Endothelial cell of umbilical vein (primary cell): ENCODE measurements around the gene EPB41L3. TPM values are rescaled to one million over a fixed set of nuclear protein-coding genes. Genes with fewer than 3 reads are reported as not detected.

ENCODE experiments used
- BruUV-seq: library from RNA; stranded (reverse); fragments of 400-500 nt; replicated peaks from 2 replicates; lab custom pipeline; 2021; lab: Mats Ljungman, UMichigan
- CTCF ChIA-PET: fragments of 300-600, 350-600 bp; sonication (Branson Sonifier 250); formaldehyde crosslinking; loops from one replicate; lab custom pipeline; 2021; ENCODE audit warnings: antibody characterized with exemption, inconsistent platforms; lab: Charles Lee
- POLR2A ChIA-PET: fragments of 300-600, 350-600 bp; sonication (Branson Sonifier 250); formaldehyde crosslinking; loops from one replicate; lab custom pipeline; 2021; ENCODE audit warnings: antibody characterized with exemption, inconsistent platforms; lab: Charles Lee
- DNase-seq: peaks from one replicate; pipeline ENCODE4 v3.0.0-alpha.2; 2011; ENCODE audit warnings: low read depth, low spot score
- FAIRE-seq: peaks from 2 replicates; lab custom pipeline; 2011; peaks lifted over from hg19 to GRCh38; lab: Jason Lieb, UNC
- H2AFZ ChIP-seq: 2 replicates; pipeline ENCODE4 v1.6.0; 2012; ENCODE audit warnings: low read depth, low read length, control low read depth, inconsistent platforms
- H3K27ac ChIP-seq: 2 replicates; pipeline ENCODE4 v1.5.1; 2011; ENCODE audit warnings: low read depth, mild to moderate bottlenecking, control low read depth, low read length, moderate library complexity; ENCODE audit not compliant: insufficient read depth
- H3K27me3 ChIP-seq, 2 experiments: 2 replicates each; pipeline versions ENCODE4 v1.6.0 to v1.6.1; 2011; ENCODE audit warnings: low read length in 2 of 2, mixed read lengths in 1 of 2; ENCODE audit not compliant: control insufficient read depth in 2 of 2, insufficient read depth in 2 of 2
- H3K36me3 ChIP-seq, 2 experiments: 2 replicates in 1 of 2; 3 replicates in 1 of 2; pipeline ENCODE4 v1.5.1; 2011; ENCODE audit warnings: low read length in 2 of 2, mild to moderate bottlenecking in 1 of 2, moderate library complexity in 1 of 2; ENCODE audit not compliant: control insufficient read depth in 2 of 2, insufficient read depth in 2 of 2; ENCODE audit errors: extremely low read depth in 1 of 2
- H3K4me1 ChIP-seq: 3 replicates; pipeline ENCODE4 v1.5.1; 2011; ENCODE audit warnings: mild to moderate bottlenecking, low read length; ENCODE audit not compliant: control insufficient read depth, insufficient read depth; ENCODE audit errors: extremely low read depth
- H3K4me2 ChIP-seq: 2 replicates; pipeline ENCODE4 v1.6.1; 2011; ENCODE audit warnings: low read length, control low read depth, mixed read lengths; ENCODE audit not compliant: insufficient read depth
- H3K4me3 ChIP-seq, 3 experiments: fragments of 200-600 bp in 1 of 3; sonication (generic), shearing (Covaris generic) in 1 of 3; replicated peaks in 1 of 3; 2 replicates each; pipeline ENCODE4 v1.5.1; 2011 to 2016; ENCODE audit warnings: control low read depth in 3 of 3, low read length in 3 of 3, mild to moderate bottlenecking in 2 of 3, inconsistent platforms in 1 of 3, low read depth in 1 of 3, moderate library complexity in 1 of 3; ENCODE audit not compliant: insufficient read depth in 1 of 3
- H3K79me2 ChIP-seq: 2 replicates; pipeline ENCODE4 v1.6.0; 2012; ENCODE audit warnings: low read length, inconsistent platforms; ENCODE audit not compliant: control insufficient read depth, insufficient read depth
- H3K9ac ChIP-seq: replicated peaks from 2 replicates; pipeline ENCODE3; 2011; ENCODE audit warnings: low read length, control low read depth; ENCODE audit not compliant: insufficient read depth; ENCODE audit errors: extremely low read depth
- H3K9me1 ChIP-seq: replicated peaks from 3 replicates; pipeline ENCODE4 v1.6.0; 2011; ENCODE audit warnings: mild to moderate bottlenecking, low read length; ENCODE audit not compliant: control insufficient read depth, insufficient read depth; ENCODE audit errors: extremely low read depth
- H3K9me3 ChIP-seq: replicated peaks from 2 replicates; pipeline ENCODE4 v1.5.1; 2012; ENCODE audit warnings: low read length, inconsistent platforms; ENCODE audit not compliant: control insufficient read depth, insufficient read depth
- H4K20me1 ChIP-seq: replicated peaks from 2 replicates; pipeline ENCODE3; 2011; ENCODE audit warnings: mild to moderate bottlenecking, low read length; ENCODE audit not compliant: control insufficient read depth, insufficient read depth; ENCODE audit errors: extremely low read depth
- EZH2 ChIP-seq: IDR thresholded peaks from 2 replicates; pipeline ENCODE4 v1.6.1; 2012; ENCODE audit warnings: borderline replicate concordance, low read depth, mild to moderate bottlenecking, moderate library complexity, low read length, inconsistent platforms; ENCODE audit not compliant: severe bottlenecking
- FOS ChIP-seq: IDR thresholded peaks from 2 replicates; pipeline ENCODE4 v1.6.1; 2011; ENCODE audit warnings: mild to moderate bottlenecking, low read length, moderate library complexity, borderline replicate concordance; ENCODE audit not compliant: insufficient read depth
- GATA2 ChIP-seq: IDR thresholded peaks from 2 replicates; pipeline ENCODE4 v1.7.0; 2011; ENCODE audit warnings: low read depth, mild to moderate bottlenecking, moderate library complexity, mixed read lengths, low read length; ENCODE audit not compliant: insufficient read length, insufficient read depth
- JUN ChIP-seq: IDR thresholded peaks from 2 replicates; pipeline ENCODE4 v1.6.1; 2011; ENCODE audit warnings: borderline replicate concordance, low read depth; ENCODE audit not compliant: insufficient read length, insufficient read depth
- MAX ChIP-seq: IDR thresholded peaks from 2 replicates; pipeline ENCODE4 v1.6.1; 2011; ENCODE audit not compliant: insufficient read depth, insufficient read length
- MYC ChIP-seq: IDR thresholded peaks from one replicate; pipeline ENCODE4 v1.6.1; 2011; ENCODE audit warnings: mild to moderate bottlenecking, low read depth, low read length
- POLR2A ChIP-seq: IDR thresholded peaks from 2 replicates; pipeline ENCODE4 v1.6.1; 2012; ENCODE audit warnings: low read depth, mild to moderate bottlenecking, control low read depth, low read length
- POLR2AphosphoS5 ChIP-seq: IDR thresholded peaks from 2 replicates; pipeline ENCODE4 v1.6.1; 2012; ENCODE audit warnings: low read depth, mild to moderate bottlenecking, control low read depth, low read length, moderate library complexity; ENCODE audit not compliant: insufficient read depth
- dilution Hi-C: fragments of 300-500 bp; cut with MboI; formaldehyde crosslinking; loops from one replicate; pipeline ENCODE4 v1.15.0; 2019; ENCODE audit warnings: low sequenced_read_pairs; ENCODE audit not compliant: extremely low pct_ligation_motif_present
- intact Hi-C: fragments of 100-400 bp; cut with micrococcal nuclease; formaldehyde crosslinking; loops from one replicate; pipeline ENCODE4 v1.10.0; 2022
- polyA plus RNA-seq, 4 experiments: library from polyadenylated mRNA; depleted of rRNA in 3 of 4; stranded (reverse) in 3 of 4; unstranded in 1 of 4; fragments of >200 nt; gene quantifications; 2 replicates each; pipeline versions ENCODE4 v1.2.1 to v1.2.3, GENCODE V29; 2011 to 2012; ENCODE audit warnings: missing spikeins in 1 of 4
- total RNA-seq: library from RNA; stranded (reverse); gene quantifications from 2 replicates; pipeline ENCODE4 v1.2.3, GENCODE V29; 2021
- TF ChIP-seq, protein P1 (sequence below), 2 donors: IDR thresholded peaks; 1 replicate in 1 of 2; 2 replicates in 1 of 2; pipeline ENCODE4 v1.5.1; 2011; ENCODE audit warnings: low read length in 2 of 2, mild to moderate bottlenecking in 2 of 2, moderate library complexity in 2 of 2, control low read depth in 1 of 2, inconsistent platforms in 1 of 2, low read depth in 1 of 2; ENCODE audit not compliant: insufficient read depth in 1 of 2; ENCODE audit errors: extremely low read depth in 1 of 2

EPB41L3 gene
- total and polyA plus RNA-seq, 2 donors (not counting 3 experiments of a cell fraction or from before 2014, with no cell fraction given), result 38.9 to 114 TPM

DNA sequence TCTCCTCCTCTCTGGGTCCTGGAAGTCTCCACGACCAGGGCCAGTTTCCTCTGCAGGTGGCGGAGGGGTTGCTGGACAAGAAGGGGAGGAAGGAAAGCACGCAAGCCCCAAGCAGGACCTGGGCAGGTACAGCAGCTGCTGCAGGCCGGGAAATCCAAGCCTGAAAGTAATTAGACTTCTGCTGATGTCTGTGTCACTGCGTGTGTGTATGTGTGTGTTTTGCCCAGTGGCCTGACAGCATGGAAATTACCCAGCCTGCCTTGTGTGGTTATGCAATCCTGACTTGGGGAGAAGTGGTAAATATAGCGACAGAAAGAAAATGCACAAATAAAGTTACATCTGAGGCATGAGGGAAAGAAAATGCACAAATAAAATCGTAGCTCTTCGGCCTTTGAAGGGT is 126.5 kb downstream of the EPB41L3 start:
- DNase-seq (no peak), FAIRE-seq (no peak)
- Histone ChIP-seq H4K20me1 (no peaks in the 10 kb centered on the region), H3K9ac (no peak overlapping the region), H3K9me1 (no peaks in the 10 kb centered on the region), H3K36me3 (peaks cover 0 to 14% of the 10 kb centered on the region in 2 experiments), H3K27ac (no peak overlapping the region), H3K9me3 (no peaks in the 10 kb centered on the region), H3K4me2 (no peak overlapping the region), H3K27me3 (no peaks in the 10 kb centered on the region), H2AFZ (no peak overlapping the region), H3K79me2 (no peaks in the 10 kb centered on the region), H3K4me3 (no peak overlapping the region), H3K4me1 (no peaks in the 10 kb centered on the region)
- no peak for TF ChIP-seq EZH2
- no TSS peak for BruUV-seq
- intact Hi-C loops (no loop called here), dilution Hi-C loops (no loop called here)
- ChIA-PET CTCF (interaction anchor here (1.1 to 3.1 kb wide), 2 partner anchors 9 to 129 kb away, joined by 3 to 12 read pairs; no protein-coding TSS in a partner anchor), POLR2A (no interaction called here)

DNA sequence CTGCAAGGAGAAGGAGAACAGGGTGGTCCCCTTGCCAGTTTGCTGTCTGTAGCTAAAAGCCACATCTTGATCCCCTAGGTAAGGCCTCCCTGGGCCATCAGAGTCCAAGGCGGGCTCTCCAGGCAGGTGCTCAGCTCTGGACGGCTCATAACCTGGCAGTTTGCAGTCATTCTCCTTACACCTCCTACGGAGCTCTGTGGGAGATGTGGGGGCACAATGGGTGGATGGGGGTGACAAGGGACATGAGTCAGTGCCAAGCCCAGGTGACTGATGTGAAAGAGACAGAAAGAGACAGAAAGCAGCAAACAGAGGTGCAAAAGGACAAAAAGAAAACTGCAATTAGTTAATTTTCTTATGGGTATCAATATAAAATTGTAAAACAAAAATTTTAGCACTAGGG is 127.7 kb downstream of the EPB41L3 start:
- peaks cover 0 to 14% of the 10 kb centered on the region in 2 experiments for H3K36me3 ChIP-seq
- intact Hi-C loops (no loop called here), dilution Hi-C loops (no loop called here)
- ChIA-PET CTCF (interaction anchor here (3.1 kb wide), 1 partner anchor 130 kb away, joined by 12 read pairs; no protein-coding TSS in a partner anchor), POLR2A (no interaction called here)
- H3K27ac ChIP-seq, result no peak overlapping the region
- no peak overlapping the region for H3K9ac ChIP-seq
- no peaks in the 10 kb centered on the region for H3K9me3 ChIP-seq
- H3K27me3 ChIP-seq, result no peaks in the 10 kb centered on the region
- FAIRE-seq, result no peak
- H3K9me1 ChIP-seq, result no peaks in the 10 kb centered on the region
- no peaks in the 10 kb centered on the region for H4K20me1 ChIP-seq
- DNase-seq, result no peak
- no peak overlapping the region for H3K4me3 ChIP-seq
- H3K4me2 ChIP-seq, result no peak overlapping the region
- no TSS peak for BruUV-seq
- no peak for TF ChIP-seq POLR2AphosphoS5
- no peak for TF ChIP-seq JUN
- TF ChIP-seq FOS, result no peak
- TF ChIP-seq EZH2, result no peak
- no peak for TF ChIP-seq MAX
- TF ChIP-seq, protein P1, sequence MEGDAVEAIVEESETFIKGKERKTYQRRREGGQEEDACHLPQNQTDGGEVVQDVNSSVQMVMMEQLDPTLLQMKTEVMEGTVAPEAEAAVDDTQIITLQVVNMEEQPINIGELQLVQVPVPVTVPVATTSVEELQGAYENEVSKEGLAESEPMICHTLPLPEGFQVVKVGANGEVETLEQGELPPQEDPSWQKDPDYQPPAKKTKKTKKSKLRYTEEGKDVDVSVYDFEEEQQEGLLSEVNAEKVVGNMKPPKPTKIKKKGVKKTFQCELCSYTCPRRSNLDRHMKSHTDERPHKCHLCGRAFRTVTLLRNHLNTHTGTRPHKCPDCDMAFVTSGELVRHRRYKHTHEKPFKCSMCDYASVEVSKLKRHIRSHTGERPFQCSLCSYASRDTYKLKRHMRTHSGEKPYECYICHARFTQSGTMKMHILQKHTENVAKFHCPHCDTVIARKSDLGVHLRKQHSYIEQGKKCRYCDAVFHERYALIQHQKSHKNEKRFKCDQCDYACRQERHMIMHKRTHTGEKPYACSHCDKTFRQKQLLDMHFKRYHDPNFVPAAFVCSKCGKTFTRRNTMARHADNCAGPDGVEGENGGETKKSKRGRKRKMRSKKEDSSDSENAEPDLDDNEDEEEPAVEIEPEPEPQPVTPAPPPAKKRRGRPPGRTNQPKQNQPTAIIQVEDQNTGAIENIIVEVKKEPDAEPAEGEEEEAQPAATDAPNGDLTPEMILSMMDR (IDR thresholded peaks at IDR 0.05; ENCODE audit: extremely low read depth in 1 of 2, insufficient read depth in 1 of 2, low read depth in 1 of 2, low read length in 2 of 2), result no peak
- TF ChIP-seq GATA2, result no peak
- no peak for TF ChIP-seq POLR2A
- no peak for TF ChIP-seq MYC
- no peaks in the 10 kb centered on the region for H3K79me2 ChIP-seq
- no peaks in the 10 kb centered on the region for H3K4me1 ChIP-seq
- no peak overlapping the region for H2AFZ ChIP-seq
